ENCODE measurements around the gene RPS6KA2.

Gene RPS6KA2

GRCh38 chr6:166477647-166478365, 149.2 kb downstream of the RPS6KA2 start:
- DNase-seq: no peak

GRCh38 chr6:166476634-166477215, 150.3 kb downstream of the RPS6KA2 start:
- no peak for DNase-seq

GRCh38 chr6:166476061-166476591, 150.9 kb downstream of the RPS6KA2 start:
- DNase-seq: no peak

- DNase-seq: no peak
Measured at GRCh38 chr6:166474721-166475565, 152.1 kb downstream of the RPS6KA2 start.

GRCh38 chr6:166473886-166474571, 153.0 kb downstream of the RPS6KA2 start:
- DNase-seq: no peak

GRCh38 chr6:166472636-166473035, 154.4 kb downstream of the RPS6KA2 start:
- DNase-seq: no peak

- no peak for DNase-seq
Measured at GRCh38 chr6:166471797-166472260, 155.2 kb downstream of the RPS6KA2 start.

- DNase-seq: no peak
Measured at GRCh38 chr6:166470863-166471410, 156.1 kb downstream of the RPS6KA2 start.

- no peak for DNase-seq
Measured at GRCh38 chr6:166470029-166470862, 156.8 kb downstream of the RPS6KA2 start.

- no peak for DNase-seq
Measured at GRCh38 chr6:166469426-166469961, 157.6 kb downstream of the RPS6KA2 start.

- DNase-seq: no peak
Measured at GRCh38 chr6:166467436-166468000, 159.5 kb downstream of the RPS6KA2 start.

- DNase-seq: no peak
Measured at GRCh38 chr6:166466178-166467122, 160.6 kb downstream of the RPS6KA2 start.

GRCh38 chr6:166465671-166466087, 161.4 kb downstream of the RPS6KA2 start:
- no peak for DNase-seq

- no peak for DNase-seq
Measured at GRCh38 chr6:166465003-166465399, 162.1 kb downstream of the RPS6KA2 start.

GRCh38 chr6:166464068-166465002, 162.7 kb downstream of the RPS6KA2 start:
- no peak for DNase-seq

- DNase-seq: no peak
Measured at GRCh38 chr6:166463359-166464067, 163.5 kb downstream of the RPS6KA2 start.

- no peak for DNase-seq
Measured at GRCh38 chr6:166462461-166463135, 164.5 kb downstream of the RPS6KA2 start.

All from activated CD4-positive, CD25-positive, alpha-beta regulatory T cell (primary cell).